HG02981 (cell line): ENCODE measurements around the gene CDRT15.
"Not testable (repeated sequence)": the region's sequence is repeated elsewhere in the genome, so short reads cannot be mapped to it uniquely, and the experiment has no call there.

Experiments
- ATAC-seq: cut with Tn5 transposase; IDR thresholded peaks from one replicate; pipeline ENCODE4 v1.9.1; 2021; ENCODE audit warnings: mild to moderate bottlenecking, moderate library complexity; ENCODE audit not compliant: unreplicated experiment

The CDRT15 gene

DNA sequence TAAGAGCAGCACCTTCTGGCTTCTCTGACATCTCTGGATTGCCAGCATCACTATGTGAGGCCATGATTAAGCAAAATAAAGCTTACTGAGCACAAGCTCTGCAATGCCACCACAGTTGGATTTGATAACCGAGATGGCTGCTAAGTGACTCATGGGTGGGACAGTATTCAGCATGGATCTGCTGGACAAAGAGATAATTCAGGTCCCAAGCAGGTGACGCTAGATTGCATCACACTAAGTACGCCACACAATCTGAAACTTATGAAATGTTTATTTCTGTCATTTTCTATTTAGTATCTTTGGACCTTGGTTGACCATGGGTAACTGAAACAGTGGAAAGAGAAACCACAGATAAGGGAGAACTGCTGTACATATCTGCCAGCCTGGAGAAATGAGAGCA, 27.4 kb downstream of the CDRT15 start:
- ATAC-seq: no peak

DNA sequence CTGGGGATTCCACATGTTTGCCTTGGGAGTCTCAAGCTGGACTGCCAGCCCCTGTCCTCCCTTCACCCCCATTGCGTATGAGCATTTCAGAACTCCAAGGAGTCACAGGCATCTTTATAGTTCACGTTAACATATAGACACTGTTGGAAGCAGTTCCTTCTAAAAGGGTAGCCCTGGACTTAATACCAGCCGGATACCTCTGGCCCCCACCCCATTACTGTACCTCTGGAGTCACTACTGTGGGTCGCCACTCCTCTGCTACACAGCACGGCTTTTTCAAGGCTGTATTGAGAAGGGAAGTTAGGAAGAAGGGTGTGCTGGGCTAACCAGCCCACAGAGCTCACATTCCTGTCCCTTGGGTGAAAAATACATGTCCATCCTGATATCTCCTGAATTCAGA, 28.9 kb downstream of the CDRT15 start:
- ATAC-seq: no peak

DNA sequence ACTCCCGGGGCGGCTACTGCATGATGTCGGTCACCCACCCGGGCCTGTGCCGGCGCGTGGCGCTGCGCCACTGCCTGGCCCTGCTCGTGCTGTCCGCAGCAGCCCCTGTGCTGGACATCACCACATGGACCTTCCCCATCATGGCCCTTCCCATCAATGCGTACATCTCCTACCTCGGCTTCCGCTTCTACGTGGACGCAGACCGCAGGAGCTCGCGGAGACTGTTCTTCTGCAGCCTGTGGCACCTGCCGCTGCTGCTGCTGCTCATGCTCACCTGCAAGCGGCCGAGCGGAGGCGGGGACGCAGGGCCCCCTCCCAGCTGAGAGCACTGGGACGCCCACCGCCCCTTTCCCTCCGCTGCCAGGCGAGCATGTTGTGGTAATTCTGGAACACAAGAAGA, 29.8 kb downstream of the CDRT15 start:
- no peak for ATAC-seq

DNA sequence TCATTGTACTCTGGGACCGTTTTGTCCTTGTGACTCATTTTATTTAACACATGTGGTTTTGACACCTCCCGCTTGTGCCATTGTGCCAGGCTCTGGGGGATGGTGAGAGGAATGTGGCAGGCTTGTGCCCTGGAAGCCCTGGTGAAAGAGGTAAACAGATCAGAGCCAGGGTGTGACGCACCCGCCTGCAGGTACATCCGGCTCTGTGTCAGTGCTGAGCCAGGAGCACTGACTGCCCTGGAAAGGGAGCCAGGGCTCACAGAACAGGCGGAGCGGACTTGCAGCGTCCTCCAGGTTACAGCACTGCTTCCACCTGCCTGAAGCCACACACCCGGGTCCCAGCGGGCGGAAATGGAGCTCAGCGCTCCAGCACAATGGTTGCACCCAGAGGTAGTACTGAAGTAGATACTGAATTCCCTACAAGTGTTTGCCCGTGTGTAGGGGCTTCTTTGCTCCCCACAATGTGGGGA, 30.6 kb downstream of the CDRT15 start:
- ATAC-seq: no peak

DNA sequence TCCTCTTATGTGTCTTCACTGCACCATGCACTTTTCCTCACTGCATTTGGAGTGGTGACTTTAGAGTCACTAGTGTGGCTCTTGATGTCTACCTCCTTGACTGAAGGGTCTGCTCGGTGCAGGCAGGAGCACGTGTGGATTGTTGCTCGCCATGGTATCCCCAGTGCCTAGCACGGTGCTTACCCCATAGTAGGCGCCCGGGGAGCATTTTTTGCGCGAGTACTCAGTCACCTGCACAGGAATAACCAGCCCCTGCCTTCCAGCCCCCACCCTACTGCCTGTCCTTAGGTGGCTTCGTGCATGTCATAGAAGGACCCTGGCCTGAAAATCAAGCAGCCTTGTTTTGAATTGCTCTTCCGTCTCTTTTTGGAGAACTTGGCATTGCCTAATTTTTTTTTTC, 31.3 kb downstream of the CDRT15 start:
- ATAC-seq: no peak

DNA sequence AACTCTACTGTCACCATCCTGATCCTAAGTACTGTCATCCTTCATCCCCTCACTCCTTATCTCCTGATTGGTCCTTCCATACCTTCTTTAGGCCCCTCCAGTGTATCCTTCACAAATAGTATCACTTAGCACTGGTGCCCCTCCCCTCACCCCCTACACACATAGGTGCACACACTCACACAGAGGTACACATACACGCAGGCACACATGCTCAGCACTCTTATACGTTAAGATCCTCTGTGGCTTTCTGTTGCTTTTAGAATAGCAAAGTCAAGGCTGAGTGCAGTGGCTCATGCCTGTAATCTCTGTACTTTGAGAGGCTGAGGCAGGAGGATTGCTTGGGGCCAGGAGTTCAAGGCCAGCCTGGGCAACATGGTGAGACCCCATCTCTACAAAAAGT, 32.1 kb downstream of the CDRT15 start:
- ATAC-seq: no peak

DNA sequence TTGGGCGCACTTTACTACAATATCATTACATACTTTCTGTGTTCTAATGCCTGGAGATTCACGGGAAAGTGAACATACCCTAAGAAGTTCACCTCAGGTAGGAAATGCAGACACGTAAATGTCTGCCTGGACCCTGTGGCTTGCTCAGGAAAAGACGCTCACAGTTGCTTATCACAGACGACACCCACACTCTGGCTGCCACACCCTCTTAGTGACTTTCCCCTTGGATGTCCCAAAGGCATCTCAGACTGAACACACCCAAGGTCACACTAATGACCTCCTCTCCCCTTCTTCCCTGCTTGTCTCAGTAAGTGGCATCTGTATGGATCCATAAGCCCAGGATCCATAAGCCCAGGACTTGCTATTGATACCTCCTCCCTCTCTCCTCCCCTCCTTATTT, 32.6 kb downstream of the CDRT15 start:
- no peak for ATAC-seq

DNA sequence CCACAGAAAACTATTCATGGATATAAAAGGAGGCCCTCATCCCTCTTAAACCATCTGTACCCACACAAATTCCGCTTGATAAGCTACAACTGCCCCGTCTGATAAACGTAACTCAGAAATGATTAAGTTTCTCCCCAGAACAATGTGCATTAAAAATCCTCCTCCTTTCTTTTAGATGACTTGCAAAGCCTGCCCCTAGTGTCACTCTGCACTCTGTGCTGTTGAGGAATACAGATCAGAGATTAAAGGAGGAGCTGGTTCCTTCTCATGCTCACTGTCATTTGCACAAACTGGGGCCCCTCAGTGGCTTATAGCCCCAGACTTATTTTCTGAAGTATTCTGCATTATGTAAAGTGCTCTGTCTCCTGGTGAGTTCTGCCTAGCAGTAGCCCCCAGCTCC, 33.3 kb downstream of the CDRT15 start:
- ATAC-seq: no peak

DNA sequence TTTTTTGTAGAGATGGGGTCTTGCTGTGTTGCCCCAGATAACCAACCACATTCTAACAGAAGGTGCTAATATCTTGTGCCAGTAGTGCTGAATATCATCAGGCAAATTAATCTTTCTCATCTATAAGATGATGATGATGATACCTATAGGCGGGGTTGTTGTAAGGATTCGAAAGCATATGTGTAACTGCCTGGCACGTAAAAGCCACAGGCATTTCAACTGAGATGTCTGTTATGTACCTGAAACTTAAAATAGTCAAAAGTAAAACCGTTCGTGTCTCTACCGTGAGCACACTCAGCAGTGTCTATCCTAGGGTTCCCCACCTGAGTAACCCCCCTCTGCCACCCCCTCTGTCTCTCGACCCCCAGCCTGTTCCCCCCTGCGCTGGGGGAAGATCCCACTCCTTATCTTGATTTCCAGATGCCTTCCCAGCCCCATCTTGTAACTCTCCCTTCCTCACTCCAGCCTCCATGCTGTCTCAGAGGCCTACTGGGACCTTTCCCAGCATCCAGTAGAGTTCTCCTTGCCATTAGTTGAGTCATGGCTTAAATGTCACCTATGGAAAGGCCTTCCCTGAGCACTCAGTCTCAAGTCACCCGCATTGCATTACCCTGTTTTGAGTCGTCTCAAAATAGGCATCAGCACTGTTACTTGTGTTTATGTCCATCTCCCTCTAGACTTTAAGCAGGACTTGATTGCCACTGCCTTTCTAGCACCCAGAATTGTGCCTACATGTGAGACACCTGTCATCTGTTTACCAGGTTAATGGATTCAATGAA, 34.1 kb downstream of the CDRT15 start:
- ATAC-seq: no peak

DNA sequence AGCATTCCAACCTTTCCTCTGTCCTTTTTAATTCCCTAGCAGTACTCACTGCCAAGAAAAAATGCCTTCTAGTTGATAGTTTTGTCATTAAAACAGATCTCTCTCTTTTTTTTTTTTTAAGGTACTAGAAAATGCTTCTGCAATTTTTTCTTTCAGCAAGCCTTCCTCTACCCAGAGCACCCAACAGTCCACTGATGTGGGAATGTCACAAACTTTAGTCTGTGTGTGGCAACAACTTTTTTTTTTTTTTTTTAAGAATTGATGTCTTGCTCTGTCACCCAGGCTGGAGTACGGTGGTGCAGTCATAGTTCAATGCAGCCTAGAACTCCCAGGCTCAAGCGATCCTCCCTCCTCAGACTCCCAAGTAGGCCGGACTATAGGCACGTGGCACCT, 34.7 kb downstream of the CDRT15 start:
- no peak for ATAC-seq

DNA sequence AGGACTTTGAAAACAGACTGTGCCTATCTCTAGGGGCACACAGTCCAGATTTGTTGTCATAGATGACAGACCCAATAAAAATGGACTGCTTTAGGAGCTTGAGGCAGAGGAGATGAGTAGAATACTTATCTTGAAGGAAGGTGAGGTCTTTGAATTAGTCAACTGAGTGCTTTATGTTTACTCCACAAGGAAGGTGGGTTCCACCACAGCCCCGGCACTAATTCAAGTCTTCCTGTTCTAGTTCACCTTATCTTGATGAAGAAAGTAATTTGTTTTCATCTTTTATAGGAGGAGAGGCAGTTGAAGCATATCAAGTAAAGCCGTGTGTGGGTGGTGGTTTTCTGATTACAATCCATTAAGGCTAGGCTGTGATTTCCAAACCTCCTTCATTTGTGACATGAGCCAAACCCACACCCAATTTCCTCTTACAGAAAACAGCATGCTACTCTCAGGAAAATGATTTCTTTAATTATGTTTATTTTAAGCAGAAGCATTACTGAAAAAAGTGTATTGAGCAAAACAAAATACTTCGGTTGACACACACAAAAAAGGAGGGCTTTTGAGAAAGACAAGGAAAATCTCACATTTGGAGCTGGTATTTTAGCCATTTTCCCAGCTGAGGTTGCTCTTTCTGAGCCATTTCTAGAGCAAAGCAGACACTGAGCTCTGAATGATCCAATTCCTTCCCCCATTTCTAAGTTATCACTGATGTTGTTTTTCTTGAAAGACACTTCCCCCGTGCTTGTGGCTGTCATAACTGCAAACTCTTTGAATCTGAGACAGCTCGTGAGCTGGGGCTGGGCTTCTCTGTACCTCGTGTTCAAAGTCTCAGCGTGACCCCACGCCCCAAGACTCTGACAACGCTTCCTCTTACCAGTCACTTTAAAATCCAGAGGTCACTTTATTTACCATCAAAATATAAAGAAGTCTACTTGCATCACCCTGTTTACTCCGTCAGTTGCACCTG, 35.4 kb downstream of the CDRT15 start:
- no peak for ATAC-seq

DNA sequence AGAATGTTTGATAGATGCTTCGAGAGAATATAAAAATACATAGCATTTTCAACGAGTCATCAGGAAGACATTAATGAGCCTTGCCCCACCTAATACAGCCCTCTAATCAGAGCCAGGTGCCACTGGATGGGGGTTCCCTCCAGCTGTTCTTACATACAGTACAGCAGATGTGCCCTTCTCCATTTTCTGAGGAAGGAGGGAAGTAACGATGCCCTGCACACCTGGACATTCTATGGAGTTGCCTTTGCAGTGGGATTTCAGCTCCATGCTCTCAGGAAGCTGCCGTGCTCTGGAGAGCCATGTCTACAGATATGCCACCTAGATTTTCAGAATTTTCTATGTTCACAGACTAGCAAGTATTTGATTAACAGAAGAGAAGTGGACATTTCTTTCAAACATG, 36.3 kb downstream of the CDRT15 start:
- no peak for ATAC-seq

DNA sequence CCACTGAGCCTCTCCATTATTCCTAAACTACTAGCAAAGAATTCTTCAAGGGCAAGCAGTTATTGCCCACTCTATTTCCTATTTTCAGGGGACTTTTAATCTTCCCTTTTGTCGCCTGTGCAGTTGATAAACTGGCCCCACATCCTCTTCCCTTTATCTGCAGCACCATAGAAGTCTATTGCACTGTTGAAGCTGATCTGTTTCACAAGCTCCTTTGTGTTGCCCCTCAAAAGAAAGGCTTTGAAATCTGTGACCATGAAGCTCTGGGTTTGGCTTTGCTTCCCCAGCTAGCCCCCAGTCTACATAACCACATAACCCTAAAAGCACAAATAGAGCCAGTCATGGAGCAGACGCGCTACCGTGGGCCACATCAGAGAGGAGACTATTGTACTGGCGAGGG, 37.1 kb downstream of the CDRT15 start:
- ATAC-seq: no peak

DNA sequence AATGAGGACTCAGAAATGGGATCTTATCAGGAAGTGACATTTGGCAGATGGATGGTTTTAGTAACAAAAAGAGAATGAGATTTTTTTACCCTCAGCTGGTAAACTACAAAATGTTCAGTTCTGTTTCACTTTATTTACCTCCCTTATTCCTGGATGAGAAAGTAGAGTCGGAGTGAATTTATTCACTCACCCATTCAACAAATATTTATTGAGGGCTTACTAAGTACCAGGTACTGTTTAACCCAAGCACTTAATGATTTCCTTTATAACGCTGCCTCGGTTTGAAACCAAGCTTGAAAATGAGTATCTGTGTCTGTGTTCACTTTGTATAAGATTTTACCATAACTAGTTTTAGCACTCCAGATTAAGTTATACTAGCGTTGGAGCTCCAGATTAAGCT, 38.1 kb downstream of the CDRT15 start:
- no peak for ATAC-seq

DNA sequence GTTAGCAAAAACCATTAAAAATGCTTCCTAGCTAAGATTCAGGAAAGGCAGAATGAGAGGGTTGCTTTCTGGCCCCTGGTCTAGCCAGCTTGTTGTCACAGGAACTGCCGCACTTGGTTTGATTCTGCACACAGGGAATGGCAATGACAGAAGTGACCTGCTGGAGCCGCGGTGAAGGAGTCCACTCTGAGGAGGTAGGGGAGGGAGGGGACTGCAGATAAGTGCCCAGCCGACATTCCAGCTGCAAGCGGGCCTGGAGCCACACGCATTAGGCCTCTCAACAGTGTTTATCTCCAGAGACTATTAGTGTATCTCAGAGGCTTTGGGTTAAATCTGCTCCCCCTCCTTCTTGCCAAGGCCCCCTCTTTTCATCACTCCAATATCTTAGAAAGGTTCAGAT, 38.6 kb downstream of the CDRT15 start:
- no peak for ATAC-seq

DNA sequence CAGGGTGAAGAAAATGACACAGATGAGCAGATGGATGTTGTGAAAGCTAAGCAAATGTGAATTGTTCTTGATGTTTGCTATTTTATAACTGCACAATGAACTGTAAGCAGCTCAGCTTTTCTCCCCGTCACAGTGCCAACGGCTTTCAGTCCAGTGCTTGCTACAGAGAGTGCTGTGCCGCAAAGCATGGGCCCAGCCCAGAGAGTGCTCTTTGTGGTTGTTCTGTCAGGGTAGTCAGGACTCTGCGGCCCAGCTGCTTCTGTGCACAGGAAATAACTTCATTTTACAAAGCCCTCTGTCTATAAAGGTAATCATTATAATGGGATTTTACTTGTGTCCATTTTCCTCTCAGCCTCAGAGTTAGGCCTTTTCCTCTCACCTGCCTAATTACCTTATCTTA, 39.1 kb downstream of the CDRT15 start:
- no peak for ATAC-seq

DNA sequence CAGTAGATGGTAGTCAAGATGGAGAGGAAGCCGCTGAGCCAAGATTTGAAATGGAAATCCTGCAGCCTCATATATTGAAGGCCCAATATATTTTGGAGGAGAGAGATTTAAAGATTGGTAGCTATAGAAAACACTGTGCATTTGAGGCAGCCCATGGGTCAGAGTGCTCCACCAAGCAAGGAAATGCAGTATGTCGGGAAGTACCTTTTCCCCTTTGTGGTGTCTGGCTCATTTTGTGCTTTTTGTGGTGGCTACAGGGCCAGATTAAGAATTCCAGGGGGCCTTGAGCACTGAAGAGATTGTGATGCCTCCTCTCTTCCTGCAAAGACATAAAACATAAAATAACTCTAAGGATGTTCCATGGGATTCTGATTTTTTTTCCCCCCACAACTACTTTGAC, 39.6 kb downstream of the CDRT15 start:
- ATAC-seq: no peak

DNA sequence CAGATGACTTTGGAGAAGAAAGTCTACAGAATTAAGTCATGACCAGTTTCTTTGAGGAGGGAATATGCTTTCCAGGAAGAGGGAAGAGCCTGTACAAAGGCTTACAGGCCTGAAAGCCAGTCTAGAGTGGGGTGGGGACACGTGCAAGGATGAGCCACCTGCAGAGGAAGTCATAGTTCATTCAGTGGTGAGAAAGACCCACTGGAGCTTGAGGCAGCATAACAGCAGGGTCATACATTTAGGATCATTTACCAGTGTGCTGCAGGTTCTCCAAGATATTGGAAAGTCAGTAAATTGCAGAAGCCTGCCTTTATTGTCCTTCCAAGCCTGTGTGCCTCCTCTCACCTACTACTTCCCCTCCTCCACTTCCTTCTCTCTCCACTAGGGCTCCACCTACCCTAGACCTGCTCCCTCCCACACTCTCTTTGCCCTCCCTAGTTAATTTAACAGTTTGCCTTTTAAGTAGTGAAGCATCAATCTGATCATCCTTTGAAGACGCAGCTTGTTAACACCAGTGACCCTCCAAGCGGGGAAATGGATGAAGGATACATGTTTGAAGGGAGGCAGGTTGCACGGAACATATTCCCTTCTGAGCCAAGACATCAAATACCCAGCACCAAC, 40.2 kb downstream of the CDRT15 start:
- ATAC-seq: no peak

DNA sequence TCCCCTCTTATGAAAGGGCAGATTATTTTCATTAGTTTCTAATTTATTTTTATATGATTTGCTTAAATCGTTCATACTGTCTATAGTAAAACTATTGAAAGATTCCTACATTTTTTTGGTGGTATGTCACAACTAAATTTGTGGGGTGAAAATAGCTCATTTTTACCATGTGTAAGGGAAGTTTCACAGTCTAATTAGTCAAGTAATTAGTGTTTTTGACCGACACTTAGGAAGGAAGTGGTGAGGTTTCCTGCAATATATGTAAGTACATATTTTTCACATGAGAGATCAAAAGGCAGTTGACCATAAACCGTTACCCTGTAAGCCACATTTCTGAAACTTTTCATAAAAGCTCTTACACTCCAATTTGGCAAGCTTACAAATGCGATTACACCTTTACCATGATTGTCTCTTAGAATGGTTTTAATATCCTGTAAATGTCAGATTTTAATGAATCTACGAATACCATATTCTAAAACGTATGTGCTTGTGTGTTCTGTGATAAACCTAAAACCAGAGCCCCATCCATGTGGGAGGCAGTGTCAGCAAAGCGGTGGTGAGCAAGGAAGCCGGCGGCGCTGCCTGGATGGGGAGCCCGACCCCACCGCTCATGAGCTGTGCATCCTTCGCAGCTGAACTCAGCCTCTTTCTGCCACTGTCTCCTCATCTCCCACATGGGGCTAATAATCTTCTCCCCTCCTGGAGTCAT, 43.9 kb downstream of the CDRT15 start:
- ATAC-seq: peak; percentile 71

DNA sequence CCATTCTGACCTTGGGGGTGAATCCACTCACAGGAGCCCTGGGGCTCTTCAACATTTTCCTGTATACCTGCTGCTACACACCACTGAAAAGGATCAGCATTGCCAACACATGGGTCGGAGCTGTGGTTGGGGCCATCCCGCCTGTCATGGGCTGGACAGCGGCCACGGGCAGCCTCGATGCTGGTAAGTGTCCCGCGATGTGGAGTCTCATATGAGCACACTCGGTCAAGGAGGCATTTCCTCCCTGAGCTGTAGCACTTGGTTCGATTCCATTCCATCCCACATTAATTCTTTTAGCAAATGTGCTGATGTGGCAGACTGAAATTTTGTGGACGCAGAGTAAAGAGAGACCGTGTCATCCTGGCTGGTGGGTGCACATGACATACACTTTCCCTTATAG, 44.6 kb downstream of the CDRT15 start:
- ATAC-seq: not testable (repeated sequence)

DNA sequence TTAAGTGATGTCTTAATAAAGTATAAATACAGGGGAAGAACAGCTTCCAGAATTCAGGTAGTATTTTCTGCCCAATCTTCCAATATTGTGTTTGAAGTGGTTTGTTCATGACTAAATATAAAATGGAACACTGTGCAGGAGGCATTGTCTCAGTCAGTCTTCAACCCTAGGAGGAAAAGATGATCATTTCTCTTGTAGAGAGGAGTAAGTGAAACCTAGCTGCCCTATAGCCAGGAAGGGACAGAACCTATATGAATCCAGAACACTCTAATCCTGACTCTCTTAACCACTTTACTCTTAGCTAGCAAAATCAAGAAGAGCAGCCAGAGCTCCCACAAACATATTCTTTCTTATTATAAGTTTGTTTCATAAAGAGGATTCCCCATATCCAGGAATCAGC, 45.2 kb downstream of the CDRT15 start:
- ATAC-seq: not testable (repeated sequence)
